Keratinocyte (primary cell): ENCODE measurements around the gene TSPAN16. TPM values are rescaled to one million over a fixed set of nuclear protein-coding genes. Genes with fewer than 3 reads are reported as not detected.

Experiments used
- DNase-seq: peaks from one replicate; pipeline ENCODE4 v3.0.0-alpha.2; 2011; ENCODE audit warnings: low read depth, missing footprints, low spot score
- FAIRE-seq: peaks from 2 replicates; lab custom pipeline; 2011; peaks lifted over from hg19 to GRCh38; lab: Jason Lieb, UNC
- H2AFZ ChIP-seq: 2 replicates; pipeline ENCODE4 v1.6.0; 2012; ENCODE audit warnings: low read length, control low read depth, inconsistent platforms; ENCODE audit not compliant: control insufficient read depth
- H3K27ac ChIP-seq: 2 replicates; pipeline ENCODE4 v1.5.1; 2011; ENCODE audit warnings: low read length; ENCODE audit not compliant: control insufficient read depth, insufficient read depth
- H3K27me3 ChIP-seq: 3 replicates; pipeline ENCODE4 v1.6.0; 2011; ENCODE audit warnings: low read length; ENCODE audit not compliant: control insufficient read depth, insufficient read depth; ENCODE audit errors: extremely low read depth
- H3K36me3 ChIP-seq, 2 experiments: 2 replicates in 1 of 2; 3 replicates in 1 of 2; pipeline ENCODE4 v1.5.1; 2011; ENCODE audit warnings: low read length in 2 of 2, mild to moderate bottlenecking in 1 of 2; ENCODE audit not compliant: control insufficient read depth in 2 of 2, insufficient read depth in 2 of 2; ENCODE audit errors: extremely low read depth in 1 of 2
- H3K4me1 ChIP-seq: 3 replicates; pipeline ENCODE4 v1.5.1; 2011; ENCODE audit warnings: low read length; ENCODE audit not compliant: control insufficient read depth, insufficient read depth; ENCODE audit errors: extremely low read depth
- H3K4me2 ChIP-seq: 3 replicates; pipeline ENCODE4 v1.6.0; 2011; ENCODE audit warnings: low read depth, low read length; ENCODE audit not compliant: control insufficient read depth, insufficient read depth; ENCODE audit errors: extremely low read depth
- H3K4me3 ChIP-seq, 3 experiments: fragments of 200-600 bp in 1 of 3; sonication (generic) in 1 of 3; 2 replicates in 2 of 3; 3 replicates in 1 of 3; pipeline ENCODE4 v1.5.1; 2011 to 2016; ENCODE audit warnings: low read length in 3 of 3, mild to moderate bottlenecking in 3 of 3, control low read depth in 2 of 3, inconsistent platforms in 1 of 3, low read depth in 1 of 3, mixed read lengths in 1 of 3, mixed run types in 1 of 3, moderate library complexity in 1 of 3; ENCODE audit not compliant: control insufficient read depth in 2 of 3, insufficient read depth in 2 of 3; ENCODE audit errors: extremely low read depth in 1 of 3
- H3K79me2 ChIP-seq: 2 replicates; pipeline ENCODE4 v1.6.0; 2012; ENCODE audit warnings: low read length; ENCODE audit not compliant: control insufficient read depth, insufficient read depth
- H3K9ac ChIP-seq: 3 replicates; pipeline ENCODE4 v1.6.0; 2011; ENCODE audit warnings: low read length; ENCODE audit not compliant: control insufficient read depth, insufficient read depth; ENCODE audit errors: extremely low read depth
- H3K9me1 ChIP-seq: 3 replicates; pipeline ENCODE4 v1.6.0; 2011; ENCODE audit warnings: low read length; ENCODE audit not compliant: control insufficient read depth, insufficient read depth; ENCODE audit errors: extremely low read depth
- H3K9me3 ChIP-seq: 2 replicates; pipeline ENCODE4 v1.5.1; 2012; ENCODE audit warnings: low read depth, low read length; ENCODE audit not compliant: control insufficient read depth
- H4K20me1 ChIP-seq: 3 replicates; pipeline ENCODE4 v1.6.0; 2011; ENCODE audit warnings: low read length; ENCODE audit not compliant: control insufficient read depth, insufficient read depth; ENCODE audit errors: extremely low read depth
- CTCF ChIP-seq, 3 experiments: IDR thresholded peaks in 1 of 3; conservative IDR thresholded peaks in 1 of 3; optimal IDR thresholded peaks in 1 of 3; 2 replicates in 2 of 3; 3 replicates in 1 of 3; pipeline versions ENCODE3 to v1.5.1; 2011; ENCODE audit warnings: low read length in 3 of 3, mild to moderate bottlenecking in 3 of 3, moderate library complexity in 2 of 3, control low read depth in 1 of 3, inconsistent platforms in 1 of 3; ENCODE audit not compliant: insufficient read depth in 2 of 3; ENCODE audit errors: extremely low read depth in 1 of 3
- EZH2 ChIP-seq: IDR thresholded peaks from one replicate; pipeline ENCODE4 v1.6.1; 2012; ENCODE audit warnings: inconsistent platforms, mild to moderate bottlenecking, low read length, moderate library complexity
- dilution Hi-C: fragments of 300-500 bp; cut with MboI; formaldehyde crosslinking; loops from one replicate; pipeline ENCODE4 v1.7.0; 2020; ENCODE audit warnings: low sequenced_read_pairs; ENCODE audit not compliant: extremely low pct_ligation_motif_present
- polyA plus RNA-seq, 5 experiments: library from polyadenylated mRNA; depleted of rRNA in 3 of 5; stranded (reverse) in 3 of 5; stranded (forward) in 1 of 5; unstranded in 1 of 5; fragments of >200 nt; gene quantifications; 1 replicate in 1 of 5; 2 replicates in 3 of 5; 3 replicates in 1 of 5; pipeline versions ENCODE4 v1.2.1 to v1.2.3, GENCODE V29; 2011 to 2012; ENCODE audit warnings: missing spikeins in 2 of 5, low read depth in 1 of 5, low replicate concordance in 1 of 5

The TSPAN16 gene
- polyA plus RNA-seq, 1 donor (not counting 4 experiments of a cell fraction or from before 2014, with no cell fraction given): not detected

- H3K4me3 ChIP-seq: no peak overlapping the region
- no peaks in the 10 kb centered on the region for H3K36me3 ChIP-seq
- H4K20me1 ChIP-seq: no peaks in the 10 kb centered on the region
- H3K27me3 ChIP-seq: peaks cover 3% of the 10 kb centered on the region
- TF ChIP-seq CTCF (optimal IDR thresholded peaks at IDR 0.05 in 1 of 3, IDR thresholded peaks at IDR 0.05 in 1 of 3, conservative IDR thresholded peaks at IDR 0.05 in 1 of 3; ENCODE audit: extremely low read depth in 1 of 3, insufficient read depth in 2 of 3, low read length in 3 of 3): no peak
- no peak for TF ChIP-seq EZH2
- H3K27ac ChIP-seq: no peak overlapping the region
- H3K9me1 ChIP-seq: no peaks in the 10 kb centered on the region
- H3K4me2 ChIP-seq: no peak overlapping the region
- H3K9me3 ChIP-seq: no peaks in the 10 kb centered on the region
- dilution Hi-C loops: no loop called here
- no peak overlapping the region for H2AFZ ChIP-seq
- H3K4me1 ChIP-seq: no peaks in the 10 kb centered on the region
- no peak overlapping the region for H3K9ac ChIP-seq
- DNase-seq (no peak), FAIRE-seq (no peak)
- H3K79me2 ChIP-seq: no peaks in the 10 kb centered on the region
Measured at GRCh38 chr19:11299946-11300810, 4.2 kb downstream of the TSPAN16 start.

GRCh38 chr19:11300811-11301120, 4.8 kb downstream of the TSPAN16 start:
- H3K79me2 ChIP-seq: no peaks in the 10 kb centered on the region
- no peaks in the 10 kb centered on the region for H3K36me3 ChIP-seq
- DNase-seq (no peak), FAIRE-seq (no peak)
- H2AFZ ChIP-seq: no peak overlapping the region
- H3K4me2 ChIP-seq: no peak overlapping the region
- no peak overlapping the region for H3K4me3 ChIP-seq
- H3K9me3 ChIP-seq: no peaks in the 10 kb centered on the region
- no peak for TF ChIP-seq EZH2
- TF ChIP-seq CTCF (optimal IDR thresholded peaks at IDR 0.05 in 1 of 3, IDR thresholded peaks at IDR 0.05 in 1 of 3, conservative IDR thresholded peaks at IDR 0.05 in 1 of 3; ENCODE audit: extremely low read depth in 1 of 3, insufficient read depth in 2 of 3, low read length in 3 of 3): no peak
- H3K9ac ChIP-seq: no peak overlapping the region
- no peaks in the 10 kb centered on the region for H4K20me1 ChIP-seq
- H3K27ac ChIP-seq: no peak overlapping the region
- H3K27me3 ChIP-seq: peaks cover 3% of the 10 kb centered on the region
- dilution Hi-C loops: no loop called here
- no peaks in the 10 kb centered on the region for H3K4me1 ChIP-seq
- no peaks in the 10 kb centered on the region for H3K9me1 ChIP-seq
